Measurements from ENCODE around the gene GRM7.

The GRM7 gene

GRCh38 chr3:7249493-7250076 lies 388.7 kb downstream of the GRM7 start:
- DNase-seq: no peak

- DNase-seq: no peak
Observed at GRCh38 chr3:7254251-7254650, 393.3 kb downstream of the GRM7 start.

GRCh38 chr3:7260975-7261374 lies 400.1 kb downstream of the GRM7 start:
- DNase-seq: no peak

GRCh38 chr3:7263347-7264195 lies 402.7 kb downstream of the GRM7 start:
- DNase-seq: no peak

GRCh38 chr3:7264196-7264526 lies 403.2 kb downstream of the GRM7 start:
- DNase-seq: no peak

GRCh38 chr3:7265736-7266135 lies 404.8 kb downstream of the GRM7 start:
- no peak for DNase-seq

- no peak for DNase-seq
Observed at GRCh38 chr3:7266551-7266950, 405.6 kb downstream of the GRM7 start.

- DNase-seq: no peak
Observed at GRCh38 chr3:7270731-7271130, 409.8 kb downstream of the GRM7 start.

GRCh38 chr3:7271631-7272030 lies 410.7 kb downstream of the GRM7 start:
- no peak for DNase-seq

GRCh38 chr3:7272203-7272602 lies 411.3 kb downstream of the GRM7 start:
- DNase-seq: no peak

- no peak for DNase-seq
Observed at GRCh38 chr3:7275396-7275795, 414.5 kb downstream of the GRM7 start.

GRCh38 chr3:7280318-7280717 lies 419.4 kb downstream of the GRM7 start:
- DNase-seq: no peak

GRCh38 chr3:7282988-7283387 lies 422.1 kb downstream of the GRM7 start:
- no peak for DNase-seq

GRCh38 chr3:7285505-7285904 lies 424.6 kb downstream of the GRM7 start:
- no peak for DNase-seq

GRCh38 chr3:7288133-7288532 lies 427.2 kb downstream of the GRM7 start:
- no peak for DNase-seq

- no peak for DNase-seq
Observed at GRCh38 chr3:7289121-7289520, 428.2 kb downstream of the GRM7 start.

- no peak for DNase-seq
Observed at GRCh38 chr3:7290077-7290825, 429.3 kb downstream of the GRM7 start.

- DNase-seq: no peak
Observed at GRCh38 chr3:7292362-7292761, 431.4 kb downstream of the GRM7 start.

GRCh38 chr3:7293286-7293685 lies 432.4 kb downstream of the GRM7 start:
- no peak for DNase-seq

- DNase-seq: no peak
Observed at GRCh38 chr3:7305561-7305960, 444.6 kb downstream of the GRM7 start.

GRCh38 chr3:7306901-7307300 lies 446.0 kb downstream of the GRM7 start:
- no peak for DNase-seq

GRCh38 chr3:7307410-7307809 lies 446.5 kb downstream of the GRM7 start:
- DNase-seq: no peak

GRCh38 chr3:7309641-7310102 lies 448.8 kb downstream of the GRM7 start:
- DNase-seq: no peak

GRCh38 chr3:7315037-7315436 lies 454.1 kb downstream of the GRM7 start:
- no peak for DNase-seq
